Hippocampal formation (tissue), 2 donors: ENCODE results near the gene MYOZ1.

ENCODE experiments used
- DNase-seq, 2 donors: peaks; one replicate each; lab custom pipeline; 2025; lab: John Stamatoyannopoulos, UW

MYOZ1 gene

GRCh38 chr10:73597346-73597745, 43.9 kb downstream of the MYOZ1 start:
- DNase-seq = no peak

GRCh38 chr10:73593812-73594211, 47.5 kb downstream of the MYOZ1 start:
- DNase-seq = no peak

- no peak for DNase-seq
These were observed 48.2 kb downstream of the MYOZ1 start for GRCh38 chr10:73593110-73593509.

GRCh38 chr10:73591935-73592699, 49.2 kb downstream of the MYOZ1 start:
- DNase-seq = peak; percentile 62 to 86

GRCh38 chr10:73590881-73591799, 50.1 kb downstream of the MYOZ1 start, which contains the start of gene USP54:
USP54 (minus strand) TSS chr10:73591342; CDS start chr10:73575658, 15,684 bp downstream.
- peak; percentile 32 to 80 for DNase-seq

- DNase-seq = peak; percentile 69 to 85
These were observed 51.6 kb downstream of the MYOZ1 start for GRCh38 chr10:73589563-73590126.

GRCh38 chr10:73588656-73589055, 52.6 kb downstream of the MYOZ1 start:
- no peak for DNase-seq

- DNase-seq = peak in 1 of 2 donors; percentile 26
These were observed 54.7 kb downstream of the MYOZ1 start for GRCh38 chr10:73586583-73586984.

GRCh38 chr10:73585327-73585726, 55.9 kb downstream of the MYOZ1 start:
- DNase-seq = no peak

GRCh38 chr10:73584737-73585136, 56.5 kb downstream of the MYOZ1 start:
- DNase-seq = no peak

GRCh38 chr10:73581918-73582317, 59.4 kb downstream of the MYOZ1 start:
- DNase-seq = peak; percentile 37 to 73
